Activated naive CD4-positive, alpha-beta T cell treated with anti-CD3 and anti-CD28 coated beads, Interleukin-2, amount 10 ng/mL, durations not matched to agents 7 days and 5 days (primary cell): Measurements from ENCODE around the gene SLC25A11.

Source experiments
- CTCF ChIA-PET: fragments of 350-600 bp; sonication (Branson Sonifier 250); formaldehyde crosslinking; loops from one replicate; lab custom pipeline; 2021; ENCODE audit warnings: antibody characterized with exemption; lab: Charles Lee
- DNase-seq: peaks from one replicate; pipeline ENCODE4 v3.0.0-alpha.2; 2020
- H3K27ac Mint-ChIP-seq: one replicate; pipeline ENCODE4 v1.8.0; 2021; ENCODE audit warnings: mild to moderate bottlenecking, moderate library complexity, mixed read lengths
- H3K27me3 Mint-ChIP-seq: one replicate; pipeline ENCODE4 v1.8.0; 2021; ENCODE audit warnings: mild to moderate bottlenecking, mixed read lengths
- H3K36me3 Mint-ChIP-seq: one replicate; pipeline ENCODE4 v1.8.0; 2021; ENCODE audit warnings: mixed read lengths
- H3K4me1 Mint-ChIP-seq: one replicate; pipeline ENCODE4 v1.8.0; 2021; ENCODE audit warnings: mixed read lengths
- H3K4me3 Mint-ChIP-seq: one replicate; pipeline ENCODE4 v1.8.0; 2021; ENCODE audit warnings: mild to moderate bottlenecking, moderate library complexity, mixed read lengths
- H3K9me3 Mint-ChIP-seq: one replicate; pipeline ENCODE4 v1.8.0; 2021; ENCODE audit warnings: mixed read lengths

SLC25A11 gene

DNA sequence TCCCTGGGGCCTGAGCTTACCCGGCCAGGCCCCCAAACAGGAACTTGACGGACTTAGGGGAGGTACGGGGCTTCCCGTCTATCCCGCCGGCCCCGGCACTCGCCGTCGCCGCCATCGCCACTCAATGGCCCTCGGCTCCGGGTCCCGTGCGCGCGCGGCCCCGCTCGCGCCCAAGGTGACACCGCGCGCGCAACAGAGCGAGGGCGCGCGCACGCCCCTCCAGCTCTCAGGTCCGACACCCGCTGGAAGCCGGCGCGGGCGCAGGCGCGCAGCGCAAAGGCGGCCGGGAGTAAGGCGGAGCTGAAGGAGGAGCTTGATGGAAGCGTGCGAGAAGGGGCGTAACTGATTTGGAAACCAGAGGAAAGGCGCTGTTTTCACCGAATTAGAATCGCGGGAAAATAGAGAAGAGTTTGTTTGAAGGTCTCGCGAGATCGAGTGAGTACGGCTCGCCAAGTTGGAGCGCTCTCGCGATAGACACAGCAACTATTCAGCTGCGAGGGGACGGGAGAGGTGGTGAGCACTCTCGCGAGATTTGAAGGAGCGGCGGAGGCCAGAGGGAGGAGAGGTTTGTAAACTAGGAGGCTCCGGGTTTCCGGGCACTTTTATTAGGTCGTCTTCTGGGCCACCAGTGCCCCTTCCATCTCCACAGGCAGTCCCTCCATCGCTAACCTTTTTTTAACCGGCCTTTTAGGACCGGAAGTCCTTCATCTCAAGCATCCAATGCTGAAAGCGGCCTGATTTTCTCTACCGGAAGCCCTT is at the start of gene SLC25A11, which contains the start of gene RNF167:
Gene SLC25A11 (minus strand): TSS at position 251 of the 759 bp plus-strand sequence. CDS start 136 bp downstream, at position 115.
Gene RNF167 (plus strand): TSS at position 473 of the 759 bp plus-strand sequence. CDS start 642 bp downstream, outside the sequence.
- CTCF ChIA-PET, result interaction anchor here (1.0 to 2.6 kb wide), 4 partner anchors 26 to 47 kb away, joined by 3 to 15 read pairs (median 6); partner anchors contain the start of genes CAMTA2 and SPAG7
- Mint-ChIP-seq H3K36me3 (peaks cover 73% of the 10 kb centered on the region), H3K4me1 (peaks cover 60% of the 10 kb centered on the region), H3K27ac (peak within 1 kb of the TSS; percentile 98), H3K27me3 (peaks cover 4% of the 10 kb centered on the region), H3K9me3 (no peaks in the 10 kb centered on the region), H3K4me3 (peak within 1 kb of the TSS; percentile 92)
- peak; percentile 98 for DNase-seq

- CTCF ChIA-PET, result interaction anchor here (0.9 to 3.6 kb wide), 7 partner anchors 10 to 88 kb away, joined by 3 to 17 read pairs (median 4); partner anchors contain the start of genes C17orf107, KIF1C and SLC25A11
- Mint-ChIP-seq H3K36me3 (peaks cover 16% of the 10 kb centered on the region), H3K27ac (peak overlapping the region; percentile 93), H3K4me1 (peaks cover 43% of the 10 kb centered on the region), H3K4me3 (peak overlapping the region; percentile 83), H3K9me3 (no peaks in the 10 kb centered on the region), H3K27me3 (no peaks in the 10 kb centered on the region)
- DNase-seq, result no peak
Observed at GRCh38 chr17:4987767-4988567, 48.1 kb upstream of the SLC25A11 start.

- DNase-seq, result peak; percentile 94
- Mint-ChIP-seq H3K4me1 (peaks cover 45% of the 10 kb centered on the region), H3K27me3 (no peaks in the 10 kb centered on the region), H3K36me3 (peaks cover 23% of the 10 kb centered on the region), H3K9me3 (no peaks in the 10 kb centered on the region), H3K4me3 (peak within 1 kb of the TSS; percentile 83), H3K27ac (peak within 1 kb of the TSS; percentile 93)
- CTCF ChIA-PET, result interaction anchor here (0.9 to 3.6 kb wide), 10 partner anchors 11 to 88 kb away, joined by 3 to 17 read pairs (median 4); partner anchors contain the start of genes C17orf107, KIF1C, SLC25A11 and SPAG7
Observed at GRCh38 chr17:4986951-4987766, 47.3 kb upstream of the SLC25A11 start, which contains the start of gene CAMTA2. CAMTA2 (minus strand) TSS chr17:4987675; CDS start chr17:4986222, 1,453 bp downstream.

DNA sequence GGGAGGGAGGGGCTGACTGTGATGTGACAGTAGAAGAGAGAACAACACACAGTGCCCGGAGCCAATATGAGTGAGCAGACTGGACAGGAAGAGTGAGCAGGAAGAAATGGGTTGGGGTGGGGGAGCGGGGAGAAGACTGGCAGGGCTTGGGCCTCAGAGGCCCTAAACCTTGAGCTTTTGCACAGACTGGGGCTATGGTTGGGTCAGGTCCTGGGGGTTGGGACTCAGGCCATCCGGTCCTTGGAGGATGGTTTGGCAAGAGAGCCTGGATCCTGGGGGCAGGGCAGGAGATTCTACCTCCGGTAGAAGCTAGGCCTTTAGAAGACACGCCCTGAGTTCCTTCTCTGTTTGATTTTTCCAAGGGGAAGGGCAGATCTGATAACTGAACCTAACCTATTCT is 46.6 kb upstream of the SLC25A11 start:
- Mint-ChIP-seq H3K4me1 (peaks cover 50% of the 10 kb centered on the region), H3K9me3 (no peaks in the 10 kb centered on the region), H3K36me3 (peaks cover 30% of the 10 kb centered on the region), H3K27me3 (no peaks in the 10 kb centered on the region), H3K4me3 (peak overlapping the region; percentile 83), H3K27ac (peak overlapping the region; percentile 93)
- no peak for DNase-seq
- CTCF ChIA-PET, result interaction anchor here (0.9 to 3.6 kb wide), 8 partner anchors 16 to 77 kb away, joined by 3 to 17 read pairs (median 6); partner anchors contain the start of genes SLC25A11 and SPAG7

- CTCF ChIA-PET, result interaction anchor here (0.6 to 0.9 kb wide), 4 partner anchors 12 to 1464 kb away, joined by 3 read pairs; no protein-coding TSS in a partner anchor
- H3K9me3 Mint-ChIP-seq, result no peaks in the 10 kb centered on the region
- no peaks in the 10 kb centered on the region for H3K27me3 Mint-ChIP-seq
- H3K4me1 Mint-ChIP-seq, result peaks cover 47% of the 10 kb centered on the region
- H3K4me3 Mint-ChIP-seq, result no peak overlapping the region
- DNase-seq, result no peak
- peak overlapping the region; percentile 44 for H3K27ac Mint-ChIP-seq
- peaks cover 43% of the 10 kb centered on the region for H3K36me3 Mint-ChIP-seq
Observed at GRCh38 chr17:4982305-4982704, 42.5 kb upstream of the SLC25A11 start.

GRCh38 chr17:4980644-4981216 is 40.9 kb upstream of the SLC25A11 start:
- H3K36me3 Mint-ChIP-seq, result peaks cover 45% of the 10 kb centered on the region
- no peaks in the 10 kb centered on the region for H3K9me3 Mint-ChIP-seq
- H3K27me3 Mint-ChIP-seq, result no peaks in the 10 kb centered on the region
- CTCF ChIA-PET, result interaction anchor here (0.7 to 3.8 kb wide), 14 partner anchors 9 to 81 kb away, joined by 3 to 45 read pairs (median 4); partner anchors contain the start of gene SPAG7
- peak; percentile 66 for DNase-seq
- H3K4me3 Mint-ChIP-seq, result no peak overlapping the region
- peak overlapping the region; percentile 58 for H3K27ac Mint-ChIP-seq
- peaks cover 34% of the 10 kb centered on the region for H3K4me1 Mint-ChIP-seq

DNA sequence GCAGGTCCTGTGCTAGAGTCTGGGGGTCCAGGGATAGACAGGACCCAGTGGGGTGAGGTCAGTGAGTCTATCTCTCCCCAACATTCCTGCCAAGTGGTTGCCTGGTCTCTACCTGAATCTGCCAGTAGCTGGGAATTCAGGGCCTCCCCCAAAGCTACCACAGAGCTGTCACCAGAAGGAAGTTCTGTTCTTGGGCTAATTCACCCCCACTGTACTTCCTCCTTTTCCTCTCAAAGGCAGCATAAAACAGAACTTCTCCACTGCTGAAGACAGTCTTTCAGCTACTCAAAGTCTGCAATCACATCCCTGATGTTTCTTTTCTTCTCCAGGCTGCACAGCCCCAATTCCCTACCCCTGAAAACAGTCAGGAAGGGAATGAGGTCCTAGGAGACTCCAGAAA is 38.9 kb upstream of the SLC25A11 start:
- DNase-seq, result no peak
- no peaks in the 10 kb centered on the region for H3K9me3 Mint-ChIP-seq
- peaks cover 55% of the 10 kb centered on the region for H3K36me3 Mint-ChIP-seq
- no peak overlapping the region for H3K4me3 Mint-ChIP-seq
- H3K4me1 Mint-ChIP-seq, result peaks cover 24% of the 10 kb centered on the region
- CTCF ChIA-PET, result interaction anchor here (0.6 to 3.8 kb wide), 3 partner anchors 70 to 86 kb away, joined by 3 to 45 read pairs (median 11); no protein-coding TSS in a partner anchor
- no peaks in the 10 kb centered on the region for H3K27me3 Mint-ChIP-seq
- no peak overlapping the region for H3K27ac Mint-ChIP-seq

DNA sequence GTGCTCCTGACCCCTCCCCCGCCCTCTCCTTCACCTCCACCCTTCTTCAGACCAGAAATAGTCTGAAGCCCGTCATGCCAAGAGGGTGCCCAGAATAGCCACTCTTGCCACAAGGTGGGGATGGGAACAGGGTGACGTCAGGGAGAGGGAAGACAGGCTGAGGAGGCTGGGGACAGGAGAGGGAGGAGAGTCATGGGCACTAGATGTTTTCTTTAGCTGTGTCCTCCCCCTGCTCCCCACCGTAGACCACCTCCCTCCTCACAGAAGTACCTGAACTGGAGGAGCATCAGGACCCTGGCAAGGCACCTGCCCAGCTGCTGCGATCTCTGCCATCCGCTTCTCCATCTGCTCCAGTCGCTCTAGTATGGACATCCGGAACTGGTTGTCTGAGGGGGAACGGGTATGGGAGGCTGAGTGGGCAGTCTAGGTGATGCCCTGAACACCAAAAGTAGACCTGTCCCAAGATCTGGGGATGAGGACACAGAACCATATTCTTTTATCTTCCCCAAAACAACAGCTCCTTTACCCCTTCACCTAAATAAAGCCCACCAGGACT is 34.3 kb upstream of the SLC25A11 start:
- no peak overlapping the region for H3K4me3 Mint-ChIP-seq
- DNase-seq, result no peak
- CTCF ChIA-PET, result interaction anchor here (1.0 to 1.7 kb wide), 2 partner anchors 65 to 89 kb away, joined by 3 to 6 read pairs; no protein-coding TSS in a partner anchor
- peaks cover 48% of the 10 kb centered on the region for H3K36me3 Mint-ChIP-seq
- no peaks in the 10 kb centered on the region for H3K9me3 Mint-ChIP-seq
- H3K27ac Mint-ChIP-seq, result no peak overlapping the region
- H3K4me1 Mint-ChIP-seq, result peaks cover 7% of the 10 kb centered on the region
- H3K27me3 Mint-ChIP-seq, result no peaks in the 10 kb centered on the region

GRCh38 chr17:4973256-4974114 is 33.6 kb upstream of the SLC25A11 start:
- Mint-ChIP-seq H3K4me1 (peaks cover 7% of the 10 kb centered on the region), H3K27ac (peak overlapping the region; percentile 44), H3K4me3 (no peak overlapping the region), H3K9me3 (no peaks in the 10 kb centered on the region), H3K36me3 (peaks cover 48% of the 10 kb centered on the region), H3K27me3 (no peaks in the 10 kb centered on the region)
- CTCF ChIA-PET, result interaction anchor here (1.0 kb wide), 1 partner anchor 64 kb away, joined by 3 read pairs; no protein-coding TSS in a partner anchor
- no peak for DNase-seq

GRCh38 chr17:4972752-4973151 is 32.9 kb upstream of the SLC25A11 start:
- H3K4me1 Mint-ChIP-seq, result peaks cover 7% of the 10 kb centered on the region
- no peaks in the 10 kb centered on the region for H3K27me3 Mint-ChIP-seq
- CTCF ChIA-PET, result no interaction called here
- H3K27ac Mint-ChIP-seq, result no peak overlapping the region
- H3K4me3 Mint-ChIP-seq, result no peak overlapping the region
- DNase-seq, result no peak
- H3K9me3 Mint-ChIP-seq, result no peaks in the 10 kb centered on the region
- peaks cover 46% of the 10 kb centered on the region for H3K36me3 Mint-ChIP-seq

DNA sequence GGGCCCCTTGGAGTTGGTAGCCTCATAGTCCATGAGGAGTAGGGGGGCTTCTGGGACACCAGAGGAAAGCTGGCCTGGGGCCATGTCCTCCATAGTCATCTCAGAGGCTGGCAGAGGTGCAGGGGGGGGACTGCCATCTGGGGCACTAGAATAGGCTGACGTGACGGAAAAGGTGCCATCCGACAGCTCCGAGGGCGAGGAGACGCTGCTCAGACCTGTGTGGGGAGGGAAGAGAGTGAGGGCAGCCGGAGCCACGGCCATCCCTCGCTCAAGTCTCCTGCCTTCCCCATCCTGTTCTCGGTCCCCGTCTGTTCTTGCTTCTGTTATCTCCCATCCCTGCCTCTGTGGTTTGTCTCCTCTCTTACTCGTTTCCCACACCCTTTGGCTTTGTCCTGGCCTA is 32.5 kb upstream of the SLC25A11 start:
- H3K4me1 Mint-ChIP-seq, result peaks cover 7% of the 10 kb centered on the region
- no peak for DNase-seq
- no peak overlapping the region for H3K4me3 Mint-ChIP-seq
- H3K9me3 Mint-ChIP-seq, result no peaks in the 10 kb centered on the region
- no peaks in the 10 kb centered on the region for H3K27me3 Mint-ChIP-seq
- no peak overlapping the region for H3K27ac Mint-ChIP-seq
- H3K36me3 Mint-ChIP-seq, result peaks cover 42% of the 10 kb centered on the region
- CTCF ChIA-PET, result interaction anchor here (1.0 to 4.0 kb wide), 2 partner anchors 8 to 15 kb away, joined by 4 to 17 read pairs; partner anchors contain the start of gene CAMTA2
